SJCRH30 (cell line): ENCODE results near the gene MEGF8. TPM values are rescaled to one million over a fixed set of nuclear protein-coding genes. Genes with fewer than 3 reads are reported as not detected.

Experiments used
- DNase-seq, 2 experiments: peaks; one replicate each; pipeline ENCODE4 v3.0.0-alpha.2; 2015 to 2020
- H3K27ac ChIP-seq: fragments of 250-450 bp; sonication (Bioruptor Pico); 2 replicates; pipeline ENCODE4 v1.5.1; 2020; ENCODE audit warnings: mild to moderate bottlenecking, moderate library complexity
- H3K27me3 ChIP-seq: fragments of 250-450 bp; sonication (Bioruptor Pico); 2 replicates; pipeline ENCODE4 v1.5.1; 2020; ENCODE audit warnings: mild to moderate bottlenecking, moderate library complexity
- H3K36me3 ChIP-seq: fragments of 250-450 bp; sonication (Bioruptor Pico); 2 replicates; pipeline ENCODE4 v1.5.1; 2020; ENCODE audit warnings: mild to moderate bottlenecking, moderate library complexity
- H3K4me1 ChIP-seq: fragments of 250-450 bp; sonication (Bioruptor Pico); 2 replicates; pipeline ENCODE4 v1.5.1; 2020; ENCODE audit warnings: mild to moderate bottlenecking, moderate library complexity
- H3K4me3 ChIP-seq: fragments of 250-450 bp; sonication (Bioruptor Pico); 2 replicates; pipeline ENCODE4 v1.5.1; 2020; ENCODE audit warnings: mild to moderate bottlenecking, moderate library complexity
- H3K9me3 ChIP-seq: fragments of 250-450 bp; sonication (Bioruptor Pico); replicated peaks from 2 replicates; pipeline ENCODE4 v1.5.1; 2020; ENCODE audit warnings: mild to moderate bottlenecking, moderate library complexity
- total RNA-seq: library from RNA; depleted of rRNA; stranded (reverse); fragments of >200 nt; shearing (Covaris generic); gene quantifications from 2 replicates; pipeline ENCODE4 v1.2.3, GENCODE V29; 2014; rRNA removed

The MEGF8 gene
- total RNA-seq, 1 experiment from 2014 or later, result 19.9 TPM

- no peaks in the 10 kb centered on the region for H3K4me1 ChIP-seq
- no peak for DNase-seq
- no peaks in the 10 kb centered on the region for H3K36me3 ChIP-seq
- H3K4me3 ChIP-seq, result no peak overlapping the region
- no peak overlapping the region for H3K27ac ChIP-seq
- H3K27me3 ChIP-seq, result no peaks in the 10 kb centered on the region; the same call in 1 of the 2 replicates
- no peaks in the 10 kb centered on the region for H3K9me3 ChIP-seq
These were observed 97.5 kb downstream of the MEGF8 start for GRCh38 chr19:42422901-42423461.

DNA sequence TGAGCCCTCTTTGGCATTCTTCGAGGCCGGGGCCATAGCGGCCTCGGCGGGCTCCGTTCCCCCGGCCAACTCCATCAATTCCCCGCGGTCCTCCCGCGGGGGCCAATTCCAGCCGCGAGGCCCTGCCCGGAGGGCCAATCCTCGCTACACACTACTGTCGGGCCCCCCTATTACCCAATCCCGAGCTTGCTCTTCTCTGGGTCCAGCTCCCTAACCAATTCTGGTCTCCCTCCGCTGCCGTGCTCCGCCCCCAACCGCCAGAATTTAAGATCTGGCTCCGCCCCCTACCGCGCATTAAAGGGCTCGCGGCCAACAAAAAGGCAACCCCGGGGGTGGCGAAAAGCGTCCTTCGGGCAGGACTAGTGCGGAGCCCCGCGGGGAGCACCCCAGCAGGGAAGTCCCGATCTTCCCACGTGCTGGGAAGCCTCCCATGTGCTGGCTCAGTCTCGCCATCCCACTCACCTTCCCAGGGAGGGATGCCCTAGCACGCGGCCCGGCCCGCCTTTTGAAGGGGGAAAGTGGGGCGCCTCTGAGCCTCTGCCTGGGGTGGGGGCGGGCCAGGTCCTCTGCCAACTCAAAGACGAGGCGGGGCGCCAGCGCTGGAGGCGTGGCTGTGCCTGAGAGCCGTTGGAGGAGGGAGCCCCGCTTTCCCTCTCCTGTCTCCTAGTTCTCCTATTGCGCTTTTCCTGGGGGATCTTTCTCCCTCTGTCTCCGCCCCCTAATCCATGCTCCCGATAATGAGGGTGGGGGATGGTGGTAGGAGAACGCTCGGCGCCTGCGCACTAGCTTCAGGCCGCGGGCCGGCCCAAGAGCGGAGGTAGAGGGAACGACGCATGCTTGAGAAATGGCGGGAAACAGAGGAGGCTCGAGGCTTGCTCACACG lies 98.3 kb downstream of the MEGF8 start:
- Histone ChIP-seq H3K4me1 (no peaks in the 10 kb centered on the region), H3K4me3 (no peak overlapping the region), H3K27me3 (no peaks in the 10 kb centered on the region; the same call in 1 of the 2 replicates), H3K36me3 (no peaks in the 10 kb centered on the region), H3K27ac (no peak overlapping the region), H3K9me3 (no peaks in the 10 kb centered on the region)
- no peak for DNase-seq

- no peaks in the 10 kb centered on the region for H3K36me3 ChIP-seq
- no peak overlapping the region for H3K27ac ChIP-seq
- H3K4me1 ChIP-seq, result no peaks in the 10 kb centered on the region
- no peaks in the 10 kb centered on the region; the same call in 1 of the 2 replicates for H3K27me3 ChIP-seq
- H3K4me3 ChIP-seq, result no peak overlapping the region
- no peak for DNase-seq
- no peaks in the 10 kb centered on the region for H3K9me3 ChIP-seq
These were observed 98.9 kb downstream of the MEGF8 start for GRCh38 chr19:42424345-42424707.

GRCh38 chr19:42424712-42425131 lies 99.3 kb downstream of the MEGF8 start:
- no peak overlapping the region for H3K4me3 ChIP-seq
- no peak for DNase-seq
- no peaks in the 10 kb centered on the region for H3K36me3 ChIP-seq
- H3K27ac ChIP-seq, result no peak overlapping the region
- H3K4me1 ChIP-seq, result no peaks in the 10 kb centered on the region
- no peaks in the 10 kb centered on the region for H3K9me3 ChIP-seq
- H3K27me3 ChIP-seq, result no peaks in the 10 kb centered on the region; the same call in 1 of the 2 replicates

DNA sequence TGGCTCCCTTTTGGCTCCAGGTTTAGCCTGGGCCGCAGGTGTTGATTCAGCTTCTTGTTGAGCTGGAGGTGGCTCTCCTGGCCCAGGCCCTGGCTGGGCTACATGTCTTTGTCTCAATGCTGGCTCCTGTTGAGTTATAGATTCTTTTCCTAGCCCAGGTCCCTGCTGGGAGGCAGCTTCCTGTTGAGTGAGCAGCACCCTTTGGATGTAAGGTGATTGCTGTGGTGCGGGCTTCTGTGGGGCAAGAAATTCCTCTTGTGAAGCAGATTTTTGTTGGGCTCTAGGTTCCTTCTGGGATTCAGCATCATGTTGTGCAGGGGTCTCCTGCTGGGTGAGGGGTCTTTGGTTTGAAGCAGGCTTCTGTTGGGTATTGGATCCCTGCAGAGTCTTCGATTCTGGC lies 101.2 kb downstream of the MEGF8 start:
- DNase-seq, result no peak
- Histone ChIP-seq H3K27ac (no peak overlapping the region), H3K4me1 (no peaks in the 10 kb centered on the region), H3K4me3 (no peak overlapping the region), H3K36me3 (no peaks in the 10 kb centered on the region), H3K27me3 (no peaks in the 10 kb centered on the region; the same call in 1 of the 2 replicates), H3K9me3 (no peaks in the 10 kb centered on the region)

DNA sequence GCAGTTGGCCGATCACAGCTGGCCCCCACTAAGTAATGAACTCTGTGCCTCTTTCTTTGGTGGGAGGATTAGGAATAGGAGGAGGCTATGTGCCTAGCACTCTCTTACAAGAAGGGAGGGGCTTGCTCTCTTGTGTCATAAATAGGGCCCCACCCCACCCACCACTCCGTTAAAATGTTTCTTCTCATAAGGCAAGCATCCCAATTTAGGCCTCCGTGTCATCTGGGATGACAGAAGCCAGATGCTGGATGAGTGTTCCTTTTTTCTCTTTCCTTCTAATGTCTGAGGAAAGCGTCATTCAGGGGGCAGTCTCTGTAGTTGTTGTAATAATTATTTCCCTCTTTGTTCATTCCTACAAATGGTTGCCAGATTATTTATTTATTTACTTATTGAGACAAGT lies 101.9 kb downstream of the MEGF8 start, which contains the start of gene LIPE:
TSS of gene LIPE (minus strand) at position 76 of the 400 bp plus-strand sequence. CDS start 239 bp downstream, outside the sequence.
- no peaks in the 10 kb centered on the region for H3K9me3 ChIP-seq
- H3K36me3 ChIP-seq, result no peaks in the 10 kb centered on the region
- H3K27ac ChIP-seq, result no peak within 1 kb of the TSS
- no peak within 1 kb of the TSS for H3K4me3 ChIP-seq
- no peak for DNase-seq
- no peaks in the 10 kb centered on the region for H3K4me1 ChIP-seq
- no peaks in the 10 kb centered on the region; the same call in 1 of the 2 replicates for H3K27me3 ChIP-seq

Other genes starting within 250 kb of the MEGF8 start
- 31.1 and 31.5 TPM in 2 replicates for gene ZNF574, start 249.5 kb upstream of the MEGF8 start, total RNA-seq
- 0.10 and 0.16 TPM in 2 replicates for gene POU2F2, start 193.2 kb upstream of the MEGF8 start, total RNA-seq
- gene DEDD2, start 108.0 kb upstream of the MEGF8 start, total RNA-seq, result 16.2 and 18.0 TPM in 2 replicates
- 9.2 and 10.7 TPM in 2 replicates for gene ZNF526, start 105.3 kb upstream of the MEGF8 start, total RNA-seq
- 34.9 and 37.1 TPM in 2 replicates for gene GSK3A, start 83.0 kb upstream of the MEGF8 start, total RNA-seq
- gene ERF, start 70.5 kb upstream of the MEGF8 start, total RNA-seq, result 35.1 and 37.7 TPM in 2 replicates
- 19.1 and 21.5 TPM in 2 replicates for gene CIC, start 56.4 kb upstream of the MEGF8 start, total RNA-seq
- 0.73 and 1.9 TPM in 2 replicates for gene PRR19, start 23.5 kb upstream of the MEGF8 start, total RNA-seq
- 62.5 and 65.6 TPM in 2 replicates for gene PAFAH1B3, start 23.0 kb upstream of the MEGF8 start, total RNA-seq
- 0.85 TPM in 1 of 2 replicates, not detected in the other for gene TMEM145, start 12.3 kb upstream of the MEGF8 start, total RNA-seq
- gene CNFN, start 64.7 kb downstream of the MEGF8 start, total RNA-seq, result not detected in 2 replicates
- not detected in 2 replicates for gene LIPE, start 101.8 kb downstream of the MEGF8 start, total RNA-seq
- not detected in 2 replicates for gene CXCL17, start 117.3 kb downstream of the MEGF8 start, total RNA-seq
- not detected in 2 replicates for gene CEACAM1, start 202.8 kb downstream of the MEGF8 start, total RNA-seq